A549 (cell line): ENCODE data around the gene SPATS2.

Source experiments
- CHD4 ChIP-seq: fragments of 200-600 bp; sonication (generic); IDR thresholded peaks from 2 replicates; pipeline ENCODE4 v1.6.1; 2016; ENCODE audit warnings: antibody characterized with exemption, mild to moderate bottlenecking, borderline replicate concordance
- ESRRA ChIP-seq: fragments of 150-350 bp; IDR thresholded peaks from 2 replicates; pipeline ENCODE4 v1.6.1; 2014; ENCODE audit warnings: mild to moderate bottlenecking, low read length, borderline replicate concordance
- JUNB ChIP-seq: fragments of >200 bp; sonication (Bioruptor Twin); formaldehyde crosslinking; IDR thresholded peaks from 2 replicates; pipeline ENCODE4 v1.6.1; 2016
- POLR2A ChIP-seq: IDR thresholded peaks from 2 replicates; pipeline ENCODE4 v1.6.1; 2012; ENCODE audit warnings: mild to moderate bottlenecking, low read length
- RNF2 ChIP-seq: fragments of 200-600 bp; sonication (generic); IDR thresholded peaks from 2 replicates; pipeline ENCODE4 v1.6.1; 2016; ENCODE audit warnings: low read depth, mild to moderate bottlenecking, antibody characterized with exemption, moderate library complexity, borderline replicate concordance
- SMC3 ChIP-seq: fragments of >200 bp; sonication (Bioruptor Twin); formaldehyde crosslinking; IDR thresholded peaks from 3 replicates; pipeline ENCODE4 v1.6.1; 2018; ENCODE audit warnings: inconsistent platforms
- TF ChIP-seq, protein P1 (sequence below): fragments of 200-600 bp; sonication (generic); IDR thresholded peaks from 2 replicates; pipeline ENCODE4 v1.6.1; 2016; ENCODE audit warnings: antibody characterized with exemption, mild to moderate bottlenecking, moderate library complexity
- TF ChIP-seq, protein P2 (sequence below): fragments of >200 bp; sonication (Bioruptor Twin); formaldehyde crosslinking; IDR thresholded peaks from 3 replicates; pipeline ENCODE4 v1.5.1; 2016

DNA sequence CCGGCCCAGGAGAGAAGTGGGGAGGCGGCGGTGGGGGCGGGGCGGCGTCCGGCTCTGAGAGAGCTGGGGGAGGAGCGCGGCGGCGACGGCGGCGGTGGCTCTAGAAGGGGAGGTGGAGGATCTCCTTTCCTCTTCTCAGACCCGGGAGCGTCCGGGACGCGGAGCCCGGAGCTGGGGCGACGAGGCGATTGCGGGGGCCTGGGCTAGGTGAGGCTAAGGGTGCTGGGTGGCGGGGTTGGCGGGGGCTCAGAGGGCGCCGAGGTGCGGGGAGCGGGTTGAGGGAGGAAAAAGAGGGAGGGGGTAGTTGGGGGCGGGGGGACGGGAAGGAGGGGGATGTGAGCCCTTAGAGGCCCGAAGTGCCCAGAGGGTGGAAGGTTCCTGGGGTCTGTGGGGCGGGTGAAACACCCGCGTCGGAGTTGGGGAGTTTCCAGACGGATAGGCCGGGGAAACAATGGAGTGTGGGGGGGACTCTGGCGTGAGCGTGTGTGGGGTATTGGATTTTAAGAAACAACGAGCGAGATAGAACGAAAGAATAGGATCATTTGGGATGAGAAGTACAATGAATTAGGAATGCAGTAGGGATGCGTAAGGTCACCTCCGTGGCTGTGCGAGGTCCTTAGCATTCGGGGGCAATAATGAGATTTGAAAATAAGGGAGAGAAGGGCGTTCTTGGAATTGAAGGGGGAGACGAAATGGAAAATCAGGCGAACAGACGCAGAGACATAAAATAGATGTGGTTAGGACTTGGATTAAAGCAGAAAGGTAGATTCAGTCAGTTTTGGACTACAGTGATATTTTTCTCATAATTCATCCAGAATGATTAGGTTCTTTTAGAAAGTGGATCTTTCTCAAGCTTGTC lies at the start of gene SPATS2:
- TF ChIP-seq ESRRA (no peak), POLR2A (peak; percentile 48), RNF2 (no peak), JUNB (no peak), CHD4 (no peak), SMC3 (no peak)
- TF ChIP-seq, protein P1, sequence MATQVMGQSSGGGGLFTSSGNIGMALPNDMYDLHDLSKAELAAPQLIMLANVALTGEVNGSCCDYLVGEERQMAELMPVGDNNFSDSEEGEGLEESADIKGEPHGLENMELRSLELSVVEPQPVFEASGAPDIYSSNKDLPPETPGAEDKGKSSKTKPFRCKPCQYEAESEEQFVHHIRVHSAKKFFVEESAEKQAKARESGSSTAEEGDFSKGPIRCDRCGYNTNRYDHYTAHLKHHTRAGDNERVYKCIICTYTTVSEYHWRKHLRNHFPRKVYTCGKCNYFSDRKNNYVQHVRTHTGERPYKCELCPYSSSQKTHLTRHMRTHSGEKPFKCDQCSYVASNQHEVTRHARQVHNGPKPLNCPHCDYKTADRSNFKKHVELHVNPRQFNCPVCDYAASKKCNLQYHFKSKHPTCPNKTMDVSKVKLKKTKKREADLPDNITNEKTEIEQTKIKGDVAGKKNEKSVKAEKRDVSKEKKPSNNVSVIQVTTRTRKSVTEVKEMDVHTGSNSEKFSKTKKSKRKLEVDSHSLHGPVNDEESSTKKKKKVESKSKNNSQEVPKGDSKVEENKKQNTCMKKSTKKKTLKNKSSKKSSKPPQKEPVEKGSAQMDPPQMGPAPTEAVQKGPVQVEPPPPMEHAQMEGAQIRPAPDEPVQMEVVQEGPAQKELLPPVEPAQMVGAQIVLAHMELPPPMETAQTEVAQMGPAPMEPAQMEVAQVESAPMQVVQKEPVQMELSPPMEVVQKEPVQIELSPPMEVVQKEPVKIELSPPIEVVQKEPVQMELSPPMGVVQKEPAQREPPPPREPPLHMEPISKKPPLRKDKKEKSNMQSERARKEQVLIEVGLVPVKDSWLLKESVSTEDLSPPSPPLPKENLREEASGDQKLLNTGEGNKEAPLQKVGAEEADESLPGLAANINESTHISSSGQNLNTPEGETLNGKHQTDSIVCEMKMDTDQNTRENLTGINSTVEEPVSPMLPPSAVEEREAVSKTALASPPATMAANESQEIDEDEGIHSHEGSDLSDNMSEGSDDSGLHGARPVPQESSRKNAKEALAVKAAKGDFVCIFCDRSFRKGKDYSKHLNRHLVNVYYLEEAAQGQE = no peak
- TF ChIP-seq, protein P2, sequence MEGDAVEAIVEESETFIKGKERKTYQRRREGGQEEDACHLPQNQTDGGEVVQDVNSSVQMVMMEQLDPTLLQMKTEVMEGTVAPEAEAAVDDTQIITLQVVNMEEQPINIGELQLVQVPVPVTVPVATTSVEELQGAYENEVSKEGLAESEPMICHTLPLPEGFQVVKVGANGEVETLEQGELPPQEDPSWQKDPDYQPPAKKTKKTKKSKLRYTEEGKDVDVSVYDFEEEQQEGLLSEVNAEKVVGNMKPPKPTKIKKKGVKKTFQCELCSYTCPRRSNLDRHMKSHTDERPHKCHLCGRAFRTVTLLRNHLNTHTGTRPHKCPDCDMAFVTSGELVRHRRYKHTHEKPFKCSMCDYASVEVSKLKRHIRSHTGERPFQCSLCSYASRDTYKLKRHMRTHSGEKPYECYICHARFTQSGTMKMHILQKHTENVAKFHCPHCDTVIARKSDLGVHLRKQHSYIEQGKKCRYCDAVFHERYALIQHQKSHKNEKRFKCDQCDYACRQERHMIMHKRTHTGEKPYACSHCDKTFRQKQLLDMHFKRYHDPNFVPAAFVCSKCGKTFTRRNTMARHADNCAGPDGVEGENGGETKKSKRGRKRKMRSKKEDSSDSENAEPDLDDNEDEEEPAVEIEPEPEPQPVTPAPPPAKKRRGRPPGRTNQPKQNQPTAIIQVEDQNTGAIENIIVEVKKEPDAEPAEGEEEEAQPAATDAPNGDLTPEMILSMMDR = no peak
